Psoas muscle (tissue), 8 donors: ENCODE measurements around the gene LHFPL6. TPM values are rescaled to one million over a fixed set of nuclear protein-coding genes. Genes with fewer than 3 reads are reported as not detected.

Experiments used
- ATAC-seq, 4 donors: fragments of 200-7000 bp; cut with Tn5 transposase; one replicate each; pipeline ENCODE4 v1.9.1; 2020; ENCODE audit warnings: moderate library complexity in 3 of 4, mild to moderate bottlenecking in 2 of 4
- DNase-seq, 2 donors: peaks; one replicate each; pipeline ENCODE4 v3.0.0-alpha.2; 2020
- H3K27ac ChIP-seq: fragments of 200-600 bp; one replicate; pipeline ENCODE4 v1.8.0; 2022
- H3K27me3 ChIP-seq, 3 donors: fragments of 200-600 bp in 1 of 3; one replicate each; pipeline versions ENCODE4 v1.6.1 to v1.8.0; 2013 to 2022; ENCODE audit warnings: low read length in 2 of 3, mild to moderate bottlenecking in 2 of 3, moderate library complexity in 1 of 3; ENCODE audit not compliant: insufficient read depth in 3 of 3
- H3K36me3 ChIP-seq, 2 donors: fragments of 200-600 bp in 1 of 2; one replicate each; pipeline versions ENCODE4 v1.6.1 to v1.8.0; 2013 to 2022; ENCODE audit warnings: low read depth in 1 of 2, mild to moderate bottlenecking in 1 of 2, moderate library complexity in 1 of 2; ENCODE audit not compliant: insufficient read depth in 1 of 2
- H3K4me1 ChIP-seq: fragments of 200-600 bp; one replicate; pipeline ENCODE4 v1.8.0; 2022
- H3K4me3 ChIP-seq: fragments of 200-600 bp; one replicate; pipeline ENCODE4 v1.8.0; 2022; ENCODE audit warnings: mild to moderate bottlenecking
- H3K9me3 ChIP-seq: fragments of 200-600 bp; one replicate; pipeline ENCODE4 v1.8.0; 2022
- WGBS, 3 donors: extraction: QIAGEN DNeasy Blood & Tissue Kit; methylation state at CpG; one replicate each; pipeline versions ENCODE4 v1.1.6 to v1.1.7; 2013; 5-methylcytosine and 5-hydroxymethylcytosine counted together
- intact Hi-C, 2 donors: fragments of 100-400 bp; cut with DNase I; formaldehyde crosslinking; loops; one replicate each; pipeline versions ENCODE4 v1.11.0 to v1.14.2; 2022
- polyA plus RNA-seq, 3 donors: library from polyadenylated mRNA; stranded (reverse); fragments of 200-250 nt; gene quantifications; one replicate each; pipeline ENCODE4 v1.2.3, GENCODE V29; 2013
- total RNA-seq, 4 donors: library from RNA; stranded (reverse); fragmentation: NEBNext Ultra II Directional in 2 of 4; extraction: Animal tissue kit (Norgen Biotek cat#: 25700) in 2 of 4; gene quantifications; one replicate each; pipeline versions ENCODE4 v1.2.1 to v1.2.4, GENCODE V29; 2021 to 2023
- TF ChIP-seq, protein P1 (sequence below): fragments of 200-600 bp; IDR thresholded peaks from one replicate; pipeline ENCODE4 v1.8.0; 2022; ENCODE audit warnings: antibody characterized with exemption
- donor health status: healthy with polysubstance abuse.
- donor health status: DM: no; HTN: no; CAD: no; lungs with moderate emphysema.
- donor health status: Bipolar disorder and iron deficiency.
- donor health status: healthy.
- donor health status: DM: yes; HTN: yes; CAD: no.
- donor health status: DM: no; HTN: no; CAD: no.
- donor health status: DM: no; HTN: no; CAD: no.
- donor health status: DM: yes; HTN: yes; CAD: no.

The LHFPL6 gene
- total and polyA plus RNA-seq, 7 donors = 15.0 to 35.8 (median 17.3) TPM

DNA sequence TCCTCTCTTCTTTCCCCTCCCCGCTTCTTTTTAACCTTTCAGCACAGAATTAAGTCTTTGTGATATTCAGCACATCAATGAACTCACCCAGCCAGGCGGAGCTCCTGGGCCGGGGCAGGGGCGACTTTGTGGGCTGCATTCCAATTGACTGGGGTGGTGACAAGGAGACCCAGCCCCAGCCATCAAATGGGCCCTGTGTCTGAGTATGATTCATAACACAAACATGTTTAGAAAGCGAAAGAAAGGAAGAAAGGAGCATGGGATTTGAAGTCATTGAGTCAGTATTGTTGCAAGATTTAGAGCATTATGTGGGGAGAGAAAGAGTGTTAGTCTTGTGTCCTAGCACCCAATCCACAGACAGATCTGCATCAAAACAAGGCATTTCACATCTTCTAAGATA, 185.3 kb downstream of the LHFPL6 start:
- TF ChIP-seq, protein P1, sequence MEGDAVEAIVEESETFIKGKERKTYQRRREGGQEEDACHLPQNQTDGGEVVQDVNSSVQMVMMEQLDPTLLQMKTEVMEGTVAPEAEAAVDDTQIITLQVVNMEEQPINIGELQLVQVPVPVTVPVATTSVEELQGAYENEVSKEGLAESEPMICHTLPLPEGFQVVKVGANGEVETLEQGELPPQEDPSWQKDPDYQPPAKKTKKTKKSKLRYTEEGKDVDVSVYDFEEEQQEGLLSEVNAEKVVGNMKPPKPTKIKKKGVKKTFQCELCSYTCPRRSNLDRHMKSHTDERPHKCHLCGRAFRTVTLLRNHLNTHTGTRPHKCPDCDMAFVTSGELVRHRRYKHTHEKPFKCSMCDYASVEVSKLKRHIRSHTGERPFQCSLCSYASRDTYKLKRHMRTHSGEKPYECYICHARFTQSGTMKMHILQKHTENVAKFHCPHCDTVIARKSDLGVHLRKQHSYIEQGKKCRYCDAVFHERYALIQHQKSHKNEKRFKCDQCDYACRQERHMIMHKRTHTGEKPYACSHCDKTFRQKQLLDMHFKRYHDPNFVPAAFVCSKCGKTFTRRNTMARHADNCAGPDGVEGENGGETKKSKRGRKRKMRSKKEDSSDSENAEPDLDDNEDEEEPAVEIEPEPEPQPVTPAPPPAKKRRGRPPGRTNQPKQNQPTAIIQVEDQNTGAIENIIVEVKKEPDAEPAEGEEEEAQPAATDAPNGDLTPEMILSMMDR = no peak
- Histone ChIP-seq H3K4me3 (no peak overlapping the region), H3K36me3 (no peaks in the 10 kb centered on the region), H3K27ac (no peak overlapping the region), H3K27me3 (no peaks in the 10 kb centered on the region), H3K9me3 (no peaks in the 10 kb centered on the region), H3K4me1 (peaks cover 8% of the 10 kb centered on the region)
- no peak for DNase-seq
- intact Hi-C loops = loop anchor here (2.0 to 10.0 kb wide), 3 partner anchors 193 to 273 kb away; no protein-coding TSS in a partner anchor
- peak in 1 of 4 donors; percentile 39 for ATAC-seq
- 61 to 69% (median 64%) methylated on average over 5 of the region's 5 CpGs for WGBS, 3 donors

DNA sequence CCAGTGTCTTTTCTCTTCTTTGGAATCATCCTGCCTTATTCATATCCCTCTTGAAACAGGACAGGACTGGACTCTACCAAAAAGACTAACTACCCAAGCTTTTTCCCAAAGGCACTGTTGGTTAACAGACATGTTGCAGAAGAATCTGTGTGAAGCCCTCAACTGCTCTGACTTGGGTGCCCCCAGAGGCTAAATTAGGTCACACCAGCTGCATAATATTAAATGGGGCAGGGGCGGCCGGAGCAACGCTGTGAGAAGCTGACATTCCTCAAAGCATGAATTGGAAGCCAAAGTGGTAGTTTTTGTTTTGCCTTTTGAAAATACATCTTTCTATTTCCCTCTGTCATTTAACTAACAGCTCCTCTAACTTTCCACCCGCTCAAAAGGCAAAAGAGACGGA, 185.9 kb downstream of the LHFPL6 start:
- WGBS, 3 donors = 70 to 71% (median 71%) methylated on average over 5 of the region's 5 CpGs

DNA sequence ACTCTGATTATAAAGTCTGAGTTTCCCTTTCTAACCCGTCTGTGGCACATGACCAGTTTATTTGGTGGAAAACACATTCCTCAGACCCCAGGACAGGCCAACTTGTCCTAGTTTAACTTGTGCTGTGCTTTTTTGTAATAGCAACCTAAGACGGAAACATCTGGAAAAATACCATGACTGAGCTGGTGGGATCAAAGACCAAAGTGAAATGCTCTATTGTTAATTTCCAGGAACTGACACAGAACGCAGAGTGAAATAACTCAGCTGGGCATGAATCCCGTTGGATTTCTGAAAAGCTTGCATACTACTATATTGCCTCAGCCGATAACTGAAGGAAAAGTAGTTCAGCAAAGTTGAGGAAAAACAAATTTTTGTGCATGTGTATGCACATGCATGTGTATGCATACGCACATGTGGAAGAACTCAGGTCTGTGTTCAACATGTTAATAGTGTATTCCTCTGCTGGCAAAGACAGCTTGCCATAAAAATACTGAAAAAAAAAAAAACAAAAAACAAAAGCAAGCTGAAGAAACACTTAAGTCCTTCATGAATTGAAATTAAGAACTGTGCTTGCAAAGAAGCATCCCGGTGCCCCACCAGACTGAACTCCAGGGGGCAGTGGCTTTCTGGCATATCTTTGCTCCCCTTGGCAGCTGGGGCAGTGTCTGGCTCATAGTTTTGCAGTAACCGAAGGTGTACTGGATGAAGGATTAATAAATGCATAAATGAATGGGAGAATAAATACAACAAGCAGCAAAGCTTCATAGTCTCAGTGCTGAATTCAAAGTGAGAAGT, 187.8 kb downstream of the LHFPL6 start:
- H3K27me3 ChIP-seq = no peaks in the 10 kb centered on the region
- peak; percentile 40 to 77 (median 62) for ATAC-seq
- no peak overlapping the region for H3K4me3 ChIP-seq
- peaks cover 8% of the 10 kb centered on the region for H3K4me1 ChIP-seq
- no peaks in the 10 kb centered on the region for H3K9me3 ChIP-seq
- peak overlapping the region; percentile 0 for H3K27ac ChIP-seq
- no peaks in the 10 kb centered on the region for H3K36me3 ChIP-seq
- intact Hi-C loops = loop anchor here (5.0 to 10.0 kb wide), 2 partner anchors 197 to 270 kb away; no protein-coding TSS in a partner anchor
- DNase-seq = peak; percentile 41 to 70
- 11 to 19% (median 12%) methylated on average over 8 of the region's 8 CpGs for WGBS, 3 donors
- TF ChIP-seq, protein P1 = peak; percentile 48

More for the DNA sequence above, 185.9 kb downstream of the LHFPL6 start:
- Histone ChIP-seq H3K27ac (no peak overlapping the region), H3K9me3 (no peaks in the 10 kb centered on the region), H3K4me1 (peaks cover 8% of the 10 kb centered on the region), H3K36me3 (no peaks in the 10 kb centered on the region), H3K27me3 (no peaks in the 10 kb centered on the region), H3K4me3 (no peak overlapping the region)
- intact Hi-C loops = loop anchor here (2.0 to 10.0 kb wide), 3 partner anchors 194 to 272 kb away; no protein-coding TSS in a partner anchor
- TF ChIP-seq, protein P1 = no peak
- no peak for ATAC-seq
- no peak for DNase-seq

DNA sequence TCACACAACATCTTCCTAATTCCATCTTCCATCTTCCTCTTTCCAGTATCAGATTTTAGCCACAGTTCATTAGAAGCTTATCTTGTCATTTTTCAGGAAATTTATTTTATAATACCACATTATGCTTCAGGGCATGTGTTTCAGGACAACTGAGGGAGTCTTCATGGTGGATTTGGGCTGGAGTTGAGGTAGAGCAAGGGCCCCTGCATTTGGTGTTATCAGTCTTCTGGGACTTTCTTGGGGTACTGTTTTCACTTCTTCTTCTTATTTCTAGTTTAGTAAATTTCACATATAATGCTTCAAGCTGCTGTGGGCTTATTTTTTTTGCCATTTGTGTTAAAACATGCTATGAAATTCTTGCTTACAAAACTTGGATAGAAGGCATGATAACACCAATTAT, 188.7 kb downstream of the LHFPL6 start:
- ATAC-seq = no peak

More for the DNA sequence above, 188.7 kb downstream of the LHFPL6 start:
- DNase-seq = no peak
- no peaks in the 10 kb centered on the region for H3K9me3 ChIP-seq
- H3K4me1 ChIP-seq = peaks cover 8% of the 10 kb centered on the region
- no peaks in the 10 kb centered on the region for H3K27me3 ChIP-seq
- H3K36me3 ChIP-seq = no peaks in the 10 kb centered on the region
- no peak overlapping the region for H3K4me3 ChIP-seq
- H3K27ac ChIP-seq = no peak overlapping the region
- TF ChIP-seq, protein P1 = no peak
- intact Hi-C loops = loop anchor here in 1 of 2 donors (10.0 kb wide), 1 partner anchor 270 kb away; no protein-coding TSS in a partner anchor
